Measurements from ENCODE around the gene HMCN2. TPM values are rescaled to one million over a fixed set of nuclear protein-coding genes. Genes with fewer than 3 reads are reported as not detected.

HMCN2 gene
- polyA plus RNA-seq, 1 experiment, result under 0.01 TPM

- no peak for TF ChIP-seq CTCF (IDR thresholded peaks at IDR 0.05; ENCODE audit: low read depth, low read length)
- H3K27me3 ChIP-seq (ENCODE audit: control insufficient read depth, insufficient read depth, low read length), result peaks cover 10% of the 10 kb centered on the region
- ChIA-PET POLR2A (no interaction called here), CTCF (no interaction called here)
- H3K9me3 ChIP-seq (ENCODE audit: control insufficient read depth, insufficient read depth, low read length), result no peaks in the 10 kb centered on the region; the same call in 1 of the 2 replicates
- no peak overlapping the region for H3K27ac ChIP-seq (ENCODE audit: low read depth, low read length)
- no peak overlapping the region for H3K4me3 ChIP-seq (ENCODE audit: low read depth, low read length)
- DNase-seq (ENCODE audit: low read depth, low spot score), result no peak
Observed at GRCh38 chr9:130424595-130425454, 159.3 kb downstream of the HMCN2 start.

GRCh38 chr9:130425741-130426466 lies 160.3 kb downstream of the HMCN2 start:
- no peak for TF ChIP-seq CTCF (IDR thresholded peaks at IDR 0.05; ENCODE audit: low read depth, low read length)
- H3K27me3 ChIP-seq (ENCODE audit: control insufficient read depth, insufficient read depth, low read length), result peaks cover 10% of the 10 kb centered on the region
- POLR2A ChIA-PET, result no interaction called here

GRCh38 chr9:130426467-130426773 lies 160.9 kb downstream of the HMCN2 start:
- no peak for TF ChIP-seq CTCF (IDR thresholded peaks at IDR 0.05; ENCODE audit: low read depth, low read length)
- Histone ChIP-seq H3K9me3 (ENCODE audit: control insufficient read depth, insufficient read depth, low read length) (peaks cover 16% of the 10 kb centered on the region), H3K27ac (ENCODE audit: low read depth, low read length) (no peak overlapping the region), H3K27me3 (ENCODE audit: control insufficient read depth, insufficient read depth, low read length) (peaks cover 10% of the 10 kb centered on the region), H3K4me3 (ENCODE audit: low read depth, low read length) (no peak overlapping the region)
- ChIA-PET POLR2A (no interaction called here), CTCF (interaction anchor here (0.5 kb wide), 1 partner anchor 182 kb away, joined by 4 read pairs; no protein-coding TSS in a partner anchor)
- no peak for DNase-seq (ENCODE audit: low read depth, low spot score)

More at GRCh38 chr9:130425741-130426466, 160.3 kb downstream of the HMCN2 start:
- Histone ChIP-seq H3K4me3 (ENCODE audit: low read depth, low read length) (no peak overlapping the region), H3K27ac (ENCODE audit: low read depth, low read length) (no peak overlapping the region), H3K9me3 (ENCODE audit: control insufficient read depth, insufficient read depth, low read length) (peaks cover 11% of the 10 kb centered on the region)
- CTCF ChIA-PET, result no interaction called here
- no peak for DNase-seq (ENCODE audit: low read depth, low spot score)

DNA sequence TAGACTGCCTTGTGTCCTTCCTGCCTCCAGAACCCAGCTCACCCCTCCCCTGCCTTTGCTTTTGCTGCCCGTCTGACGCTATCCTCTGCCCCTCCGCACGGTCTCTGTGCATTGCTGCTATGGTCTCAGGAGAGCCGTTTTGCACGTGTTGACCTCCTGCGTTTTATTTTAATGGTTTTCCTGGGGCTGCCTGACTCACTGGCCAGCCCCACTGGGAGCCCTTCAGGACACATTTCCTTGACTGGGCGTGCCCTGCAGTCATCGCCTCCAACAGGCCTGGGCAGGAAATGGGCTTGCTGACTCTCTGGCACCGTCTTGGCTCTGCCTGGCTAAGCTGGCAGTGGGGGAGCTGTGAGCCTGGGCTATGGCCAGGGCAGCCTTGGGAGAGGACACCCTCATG lies 161.3 kb downstream of the HMCN2 start:
- no peak for TF ChIP-seq CTCF (IDR thresholded peaks at IDR 0.05; ENCODE audit: low read depth, low read length)
- ChIA-PET CTCF (interaction anchor here (0.5 kb wide), 1 partner anchor 183 kb away, joined by 4 read pairs; no protein-coding TSS in a partner anchor), POLR2A (no interaction called here)
- Histone ChIP-seq H3K4me3 (ENCODE audit: low read depth, low read length) (no peak overlapping the region), H3K9me3 (ENCODE audit: control insufficient read depth, insufficient read depth, low read length) (peaks cover 16% of the 10 kb centered on the region), H3K27me3 (ENCODE audit: control insufficient read depth, insufficient read depth, low read length) (peaks cover 10% of the 10 kb centered on the region), H3K27ac (ENCODE audit: low read depth, low read length) (no peak overlapping the region)
- DNase-seq (ENCODE audit: low read depth, low spot score), result no peak

- ChIA-PET CTCF (no interaction called here), POLR2A (no interaction called here)
- H3K27me3 ChIP-seq (ENCODE audit: control insufficient read depth, insufficient read depth, low read length), result peaks cover 7% of the 10 kb centered on the region
- no peak overlapping the region for H3K27ac ChIP-seq (ENCODE audit: low read depth, low read length)
- no peak for DNase-seq (ENCODE audit: low read depth, low spot score)
- peaks cover 16% of the 10 kb centered on the region for H3K9me3 ChIP-seq (ENCODE audit: control insufficient read depth, insufficient read depth, low read length)
- TF ChIP-seq CTCF (IDR thresholded peaks at IDR 0.05; ENCODE audit: low read depth, low read length), result no peak
- no peak overlapping the region for H3K4me3 ChIP-seq (ENCODE audit: low read depth, low read length)
Observed at GRCh38 chr9:130427326-130427725, 161.8 kb downstream of the HMCN2 start.

All from AG04450 (cell line).